Measurements from ENCODE around the gene PHF20. TPM values are rescaled to one million over a fixed set of nuclear protein-coding genes. Genes with fewer than 3 reads are reported as not detected.

The PHF20 gene
- total and polyA plus RNA-seq, 3 donors from 2014 or later: 59.8 to 108 (median 76.1) TPM

GRCh38 chr20:35729283-35729807 is 42.5 kb upstream of the PHF20 start:
- TF ChIP-seq POLR2A (IDR thresholded peaks at IDR 0.05): no peak
- TF ChIP-seq CTCF (IDR thresholded peaks at IDR 0.05): no peak
- Histone ChIP-seq H3K27me3 (no peaks in the 10 kb centered on the region), H3K27ac (no peak overlapping the region), H3K9me3 (no peaks in the 10 kb centered on the region), H3K36me3 (ENCODE audit: low read depth, missing control alignments) (peaks cover 4% of the 10 kb centered on the region), H3K4me3 (no peak overlapping the region), H3K4me1 (peaks cover 15% of the 10 kb centered on the region)
- intact Hi-C loops (cut with DNase I; ENCODE audit: low total_unique reads): no loop called here
- WGBS, 2 donors: 60 to 67% methylated on average over 7 of the region's 7 CpGs
- no peak for DNase-seq

- no peaks in the 10 kb centered on the region for H3K36me3 ChIP-seq (ENCODE audit: low read depth, missing control alignments)
- H3K27me3 ChIP-seq: no peaks in the 10 kb centered on the region
- no peak for DNase-seq
- intact Hi-C loops (cut with DNase I; ENCODE audit: low total_unique reads): no loop called here
- WGBS, 2 donors: 75 to 82% methylated on average over 2 of the region's 2 CpGs
- TF ChIP-seq POLR2A (IDR thresholded peaks at IDR 0.05) (no peak), CTCF (IDR thresholded peaks at IDR 0.05) (no peak)
- H3K4me1 ChIP-seq: peaks cover 20% of the 10 kb centered on the region
- H3K9me3 ChIP-seq: no peaks in the 10 kb centered on the region
- H3K27ac ChIP-seq: no peak overlapping the region
- H3K4me3 ChIP-seq: no peak overlapping the region
Measured at GRCh38 chr20:35729836-35730582, 41.8 kb upstream of the PHF20 start.

- WGBS, 2 donors: 36 to 56% methylated on average over 4 of the region's 4 CpGs
- Histone ChIP-seq H3K27me3 (no peaks in the 10 kb centered on the region), H3K9me3 (no peaks in the 10 kb centered on the region), H3K4me3 (no peak overlapping the region), H3K4me1 (peaks cover 23% of the 10 kb centered on the region), H3K36me3 (ENCODE audit: low read depth, missing control alignments) (no peaks in the 10 kb centered on the region), H3K27ac (no peak overlapping the region)
- TF ChIP-seq CTCF (IDR thresholded peaks at IDR 0.05) (no peak), POLR2A (IDR thresholded peaks at IDR 0.05) (no peak)
- intact Hi-C loops (cut with DNase I; ENCODE audit: low total_unique reads): no loop called here
- no peak for DNase-seq
Measured at GRCh38 chr20:35730583-35731468, 41.0 kb upstream of the PHF20 start.

- DNase-seq: no peak
- Histone ChIP-seq H3K27ac (no peak overlapping the region), H3K27me3 (no peaks in the 10 kb centered on the region), H3K9me3 (no peaks in the 10 kb centered on the region), H3K36me3 (ENCODE audit: low read depth, missing control alignments) (no peaks in the 10 kb centered on the region), H3K4me3 (no peak overlapping the region), H3K4me1 (peaks cover 23% of the 10 kb centered on the region)
- WGBS, 2 donors: 47 to 62% methylated on average over 2 of the region's 2 CpGs
- TF ChIP-seq CTCF (IDR thresholded peaks at IDR 0.05) (no peak), POLR2A (IDR thresholded peaks at IDR 0.05) (no peak)
- intact Hi-C loops (cut with DNase I; ENCODE audit: low total_unique reads): no loop called here
Measured at GRCh38 chr20:35731469-35731788, 40.4 kb upstream of the PHF20 start.
